ENCODE measurements around the gene GNPTAB. TPM values are rescaled to one million over a fixed set of nuclear protein-coding genes. Genes with fewer than 3 reads are reported as not detected.
A peak's percentile ranks its signal among the peaks of the same experiment; 100 is the strongest.

GNPTAB gene
- total RNA-seq, 2 donors from 2014 or later, result 27.8 to 30.5 TPM

DNA sequence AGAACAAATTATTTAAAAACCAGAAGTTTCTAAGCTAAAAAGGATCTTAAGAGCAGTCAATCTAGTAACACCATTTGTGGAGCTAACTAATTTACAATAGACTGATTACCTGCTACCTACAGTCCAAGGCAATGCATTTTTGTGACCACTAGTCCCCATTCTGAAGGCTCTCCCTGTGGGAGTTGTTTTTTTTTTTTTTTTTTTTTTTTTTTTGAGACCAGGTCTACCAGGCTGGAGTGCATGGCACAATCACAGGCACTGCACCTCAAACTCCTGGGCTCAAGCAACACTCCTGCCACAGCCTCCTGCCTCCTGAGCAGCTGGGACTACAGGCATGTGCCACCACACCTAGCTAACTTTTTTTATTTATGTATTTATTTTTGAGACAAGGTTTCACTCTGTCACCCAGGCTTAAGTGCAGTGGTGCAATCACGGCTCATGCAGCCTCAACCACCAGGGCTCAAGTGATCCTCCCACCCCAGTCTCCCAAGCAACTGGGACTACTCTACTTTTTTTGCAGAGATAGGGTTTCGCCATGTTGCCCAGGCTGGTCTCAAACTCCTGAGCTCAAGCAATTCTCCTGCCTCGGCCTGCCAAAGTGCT, 3.9 kb downstream of the GNPTAB start:
- H3K9me3 Mint-ChIP-seq, result no peaks in the 10 kb centered on the region
- 91 to 97% methylated on average over 3 of the region's 3 CpGs for WGBS, 2 experiments (ENCODE audit: insufficient coverage in 1 of 2, insufficient read length in 1 of 2)
- Histone ChIP-seq H3K9me3 (ENCODE audit: control insufficient read depth, low read length) (no peaks in the 10 kb centered on the region), H3K9ac (ENCODE audit: extremely low read depth, low read length, poor library complexity, severe bottlenecking) (no peak overlapping the region), H3K36me3 (ENCODE audit: control insufficient read depth, insufficient read depth, low read length) (no peaks in the 10 kb centered on the region), H3K4me3 (ENCODE audit: low read length) (no peak overlapping the region), H3K27ac (ENCODE audit: low read depth, low read length) (no peak overlapping the region), H3K27me3 (ENCODE audit: control insufficient read depth, insufficient read depth, low read length, poor library complexity, severe bottlenecking) (no peaks in the 10 kb centered on the region), H3K4me1 (ENCODE audit: control insufficient read depth, insufficient read depth, low read length) (peaks cover 6% of the 10 kb centered on the region)
- no peak overlapping the region for H3K27ac Mint-ChIP-seq
- DNase-seq, result peak; percentile 56
- peaks cover 14% of the 10 kb centered on the region for H3K4me1 Mint-ChIP-seq
- no peak overlapping the region for H3K4me3 Mint-ChIP-seq
- no peaks in the 10 kb centered on the region for H3K36me3 Mint-ChIP-seq (ENCODE audit: low read depth)
- TF ChIP-seq, protein P1, sequence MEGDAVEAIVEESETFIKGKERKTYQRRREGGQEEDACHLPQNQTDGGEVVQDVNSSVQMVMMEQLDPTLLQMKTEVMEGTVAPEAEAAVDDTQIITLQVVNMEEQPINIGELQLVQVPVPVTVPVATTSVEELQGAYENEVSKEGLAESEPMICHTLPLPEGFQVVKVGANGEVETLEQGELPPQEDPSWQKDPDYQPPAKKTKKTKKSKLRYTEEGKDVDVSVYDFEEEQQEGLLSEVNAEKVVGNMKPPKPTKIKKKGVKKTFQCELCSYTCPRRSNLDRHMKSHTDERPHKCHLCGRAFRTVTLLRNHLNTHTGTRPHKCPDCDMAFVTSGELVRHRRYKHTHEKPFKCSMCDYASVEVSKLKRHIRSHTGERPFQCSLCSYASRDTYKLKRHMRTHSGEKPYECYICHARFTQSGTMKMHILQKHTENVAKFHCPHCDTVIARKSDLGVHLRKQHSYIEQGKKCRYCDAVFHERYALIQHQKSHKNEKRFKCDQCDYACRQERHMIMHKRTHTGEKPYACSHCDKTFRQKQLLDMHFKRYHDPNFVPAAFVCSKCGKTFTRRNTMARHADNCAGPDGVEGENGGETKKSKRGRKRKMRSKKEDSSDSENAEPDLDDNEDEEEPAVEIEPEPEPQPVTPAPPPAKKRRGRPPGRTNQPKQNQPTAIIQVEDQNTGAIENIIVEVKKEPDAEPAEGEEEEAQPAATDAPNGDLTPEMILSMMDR (conservative IDR thresholded peaks at IDR 0.05), result peak; percentile 31
- H3K27me3 Mint-ChIP-seq (ENCODE audit: insufficient read depth), result no peaks in the 10 kb centered on the region

DNA sequence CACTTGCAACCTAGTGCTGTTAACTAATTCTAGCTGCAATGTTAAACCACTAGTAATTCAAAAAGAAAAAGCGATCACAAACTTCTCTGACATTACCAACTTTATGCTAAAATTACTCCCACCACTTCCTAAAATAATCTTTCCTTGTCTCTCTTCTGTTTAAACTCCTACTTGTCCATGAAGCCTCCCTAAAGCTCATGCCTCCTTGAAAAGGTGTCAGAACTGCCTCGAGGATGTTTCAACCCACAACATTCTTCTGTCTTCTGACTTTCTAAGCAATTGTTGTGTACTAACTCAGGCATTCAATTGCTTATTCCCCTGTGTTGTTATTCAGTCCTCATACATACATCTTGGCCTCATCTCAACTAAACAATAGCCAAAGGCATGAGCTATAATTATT, 5.9 kb downstream of the GNPTAB start:
- Histone ChIP-seq H3K4me1 (ENCODE audit: control insufficient read depth, insufficient read depth, low read length) (peaks cover 6% of the 10 kb centered on the region), H3K27me3 (ENCODE audit: control insufficient read depth, insufficient read depth, low read length, poor library complexity, severe bottlenecking) (no peaks in the 10 kb centered on the region), H3K9me3 (ENCODE audit: control insufficient read depth, low read length) (no peaks in the 10 kb centered on the region), H3K9ac (ENCODE audit: extremely low read depth, low read length, poor library complexity, severe bottlenecking) (no peak overlapping the region), H3K4me3 (ENCODE audit: low read length) (no peak overlapping the region), H3K27ac (ENCODE audit: low read depth, low read length) (no peak overlapping the region), H3K36me3 (ENCODE audit: control insufficient read depth, insufficient read depth, low read length) (no peaks in the 10 kb centered on the region)
- 60 to 62% methylated on average over 2 of the region's 2 CpGs for WGBS, 2 experiments (ENCODE audit: insufficient coverage in 1 of 2, insufficient read length in 1 of 2)
- no peaks in the 10 kb centered on the region for H3K36me3 Mint-ChIP-seq (ENCODE audit: low read depth)
- H3K4me3 Mint-ChIP-seq, result no peak overlapping the region
- H3K9me3 Mint-ChIP-seq, result no peaks in the 10 kb centered on the region
- no peaks in the 10 kb centered on the region for H3K27me3 Mint-ChIP-seq (ENCODE audit: insufficient read depth)
- TF ChIP-seq, protein P1 (conservative IDR thresholded peaks at IDR 0.05), result no peak
- no peak for DNase-seq
- peaks cover 14% of the 10 kb centered on the region for H3K4me1 Mint-ChIP-seq
- H3K27ac Mint-ChIP-seq, result no peak overlapping the region

DNA sequence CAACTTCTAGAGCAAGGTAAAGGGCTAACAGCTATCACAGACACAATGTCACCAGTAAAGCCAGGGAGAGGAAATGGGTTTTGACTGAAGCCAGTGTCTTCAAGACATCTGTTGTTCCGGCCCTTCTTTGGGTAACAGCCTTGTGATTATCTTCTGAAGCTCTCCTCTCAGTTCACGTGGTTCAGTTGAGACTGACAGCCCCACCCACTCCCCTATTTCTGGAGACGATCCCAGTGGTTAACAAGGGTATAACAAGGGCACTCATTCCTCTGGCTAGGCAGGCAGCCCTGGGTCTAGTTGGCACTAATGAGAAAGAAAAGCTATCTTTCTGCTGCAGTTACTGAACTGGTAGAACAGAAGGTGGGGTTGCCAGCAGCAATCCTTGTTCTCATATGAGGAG, 6.9 kb downstream of the GNPTAB start:
- H3K9me3 ChIP-seq (ENCODE audit: control insufficient read depth, low read length), result no peaks in the 10 kb centered on the region
- 48% methylated on average over 3 of the region's 3 CpGs; no CpG with 5 or more reads in 1 of the 2 experiments for WGBS, 2 experiments (ENCODE audit: insufficient coverage in 1 of 2, insufficient read length in 1 of 2)
- H3K9ac ChIP-seq (ENCODE audit: extremely low read depth, low read length, poor library complexity, severe bottlenecking), result no peak overlapping the region
- peaks cover 3% of the 10 kb centered on the region for H3K9me3 Mint-ChIP-seq
- DNase-seq, result peak; percentile 88
- no peak overlapping the region for H3K4me3 Mint-ChIP-seq
- H3K27me3 ChIP-seq (ENCODE audit: control insufficient read depth, insufficient read depth, low read length, poor library complexity, severe bottlenecking), result no peaks in the 10 kb centered on the region
- no peaks in the 10 kb centered on the region for H3K36me3 Mint-ChIP-seq (ENCODE audit: low read depth)
- TF ChIP-seq, protein P1 (conservative IDR thresholded peaks at IDR 0.05), result peak; percentile 58
- H3K27me3 Mint-ChIP-seq (ENCODE audit: insufficient read depth), result no peaks in the 10 kb centered on the region
- H3K4me1 Mint-ChIP-seq, result peaks cover 12% of the 10 kb centered on the region
- no peaks in the 10 kb centered on the region for H3K36me3 ChIP-seq (ENCODE audit: control insufficient read depth, insufficient read depth, low read length)
- peaks cover 6% of the 10 kb centered on the region for H3K4me1 ChIP-seq (ENCODE audit: control insufficient read depth, insufficient read depth, low read length)
- no peak overlapping the region for H3K4me3 ChIP-seq (ENCODE audit: low read length)
- no peak overlapping the region for H3K27ac ChIP-seq (ENCODE audit: low read depth, low read length)
- H3K27ac Mint-ChIP-seq, result no peak overlapping the region

All from endodermal cell (in vitro differentiated cells).